Measurements from ENCODE around the gene SYCN.
A peak's percentile ranks its signal among the peaks of the same experiment; 100 is the strongest.
"Not testable (repeated sequence)": the region's sequence is repeated elsewhere in the genome, so short reads cannot be mapped to it uniquely, and the experiment has no call there.

The SYCN gene

GRCh38 chr19:39224910-39225309 is 20.8 kb upstream of the SYCN start:
- no peak for DNase-seq (ENCODE audit: low read depth)

- no peak for DNase-seq (ENCODE audit: low read depth)
Measured at GRCh38 chr19:39223703-39224279, 19.7 kb upstream of the SYCN start.

- DNase-seq (ENCODE audit: low read depth), result not testable (repeated sequence)
Measured at GRCh38 chr19:39219108-39219507, 15.0 kb upstream of the SYCN start.

GRCh38 chr19:39218230-39219007 is 14.4 kb upstream of the SYCN start:
- DNase-seq (ENCODE audit: low read depth), result no peak

GRCh38 chr19:39217094-39217493 is 13.0 kb upstream of the SYCN start:
- DNase-seq (ENCODE audit: low read depth), result no peak

GRCh38 chr19:39215323-39215722 is 11.3 kb upstream of the SYCN start:
- not testable (repeated sequence) for DNase-seq (ENCODE audit: low read depth)

GRCh38 chr19:39212375-39212742 is 8.3 kb upstream of the SYCN start:
- DNase-seq (ENCODE audit: low read depth), result peak; percentile 39

- DNase-seq (ENCODE audit: low read depth), result no peak
Measured at GRCh38 chr19:39211731-39212374, 7.8 kb upstream of the SYCN start.

- DNase-seq (ENCODE audit: low read depth), result no peak
Measured at GRCh38 chr19:39209196-39209595, 5.1 kb upstream of the SYCN start.

- DNase-seq (ENCODE audit: low read depth), result no peak
Measured at GRCh38 chr19:39208175-39208795, 4.2 kb upstream of the SYCN start.

GRCh38 chr19:39207293-39207836 is 3.3 kb upstream of the SYCN start:
- DNase-seq (ENCODE audit: low read depth), result no peak

- no peak for DNase-seq (ENCODE audit: low read depth)
Measured at GRCh38 chr19:39206122-39206521, 2.1 kb upstream of the SYCN start.

- no peak for DNase-seq (ENCODE audit: low read depth)
Measured at GRCh38 chr19:39205449-39205764, 1.3 kb upstream of the SYCN start.

- no peak for DNase-seq (ENCODE audit: low read depth)
Measured at GRCh38 chr19:39202998-39203355, 1.1 kb downstream of the SYCN start.

- DNase-seq (ENCODE audit: low read depth), result no peak
Measured at GRCh38 chr19:39200803-39201115, 3.3 kb downstream of the SYCN start.

GRCh38 chr19:39200066-39200802 is 3.8 kb downstream of the SYCN start:
- no peak for DNase-seq (ENCODE audit: low read depth)

GRCh38 chr19:39199025-39199424 is 5.0 kb downstream of the SYCN start:
- no peak for DNase-seq (ENCODE audit: low read depth)

GRCh38 chr19:39197808-39198207 is 6.3 kb downstream of the SYCN start:
- DNase-seq (ENCODE audit: low read depth), result no peak

GRCh38 chr19:39196860-39197562 is 7.1 kb downstream of the SYCN start, which contains the start of gene NCCRP1:
TSS of gene NCCRP1 (plus strand) at chr19:39196964. CDS start at chr19:39196983, 19 bp downstream.
- DNase-seq (ENCODE audit: low read depth), result no peak

- DNase-seq (ENCODE audit: low read depth), result no peak
Measured at GRCh38 chr19:39196320-39196719, 7.7 kb downstream of the SYCN start.

GRCh38 chr19:39195755-39196154 is 8.3 kb downstream of the SYCN start:
- DNase-seq (ENCODE audit: low read depth), result no peak

Measured in stimulated activated CD8-positive, alpha-beta memory T cell treated with anti-CD3 and anti-CD28 coated beads, Interleukin-15, amount 100 ng/mL, for 1 hour (primary cell).